ENCODE data around the gene THAP4.

Gene THAP4

GRCh38 chr2:241554610-241555322, 82.2 kb downstream of the THAP4 start:
- Histone ChIP-seq H3K4me2 (ENCODE audit: low read length) (no peak overlapping the region), H3K9ac (ENCODE audit: low read depth, low read length) (no peak overlapping the region), H3K4me1 (ENCODE audit: control insufficient read depth, insufficient read depth, low read length) (peaks cover under 1% of the 10 kb centered on the region), H3K27me3 (ENCODE audit: control insufficient read depth, insufficient read depth, low read length) (no peaks in the 10 kb centered on the region), H3K4me3 (ENCODE audit: low read length) (no peak overlapping the region), H3K36me3 (ENCODE audit: insufficient read depth, low read length) (no peaks in the 10 kb centered on the region), H3K9me3 (replicated peaks; ENCODE audit: low read length) (no peaks in the 10 kb centered on the region)

DNA sequence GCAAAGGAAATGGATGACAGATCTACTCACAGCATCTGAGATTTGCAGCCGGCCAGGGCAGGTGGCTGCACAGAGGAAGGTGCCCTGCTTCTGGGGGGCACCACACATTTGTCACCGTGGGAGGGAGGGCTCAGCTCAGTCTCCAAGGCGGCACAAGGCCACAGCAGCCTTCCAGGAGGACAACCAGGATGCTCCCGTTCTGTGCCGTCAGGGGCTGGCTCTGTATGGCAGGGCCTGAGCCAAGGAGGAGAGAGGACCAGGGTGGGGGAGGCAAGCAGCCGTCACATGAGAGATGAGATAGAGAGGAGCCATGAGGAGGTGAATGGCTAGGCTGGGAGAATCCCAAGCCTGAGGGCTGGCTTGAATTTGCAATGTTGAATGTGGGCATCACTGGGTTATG, 83.0 kb downstream of the THAP4 start:
- Histone ChIP-seq H3K4me3 (ENCODE audit: low read length) (no peak overlapping the region), H3K9ac (ENCODE audit: low read depth, low read length) (no peak overlapping the region), H3K27me3 (ENCODE audit: control insufficient read depth, insufficient read depth, low read length) (no peaks in the 10 kb centered on the region), H3K36me3 (ENCODE audit: insufficient read depth, low read length) (no peaks in the 10 kb centered on the region), H3K4me2 (ENCODE audit: low read length) (no peak overlapping the region), H3K4me1 (ENCODE audit: control insufficient read depth, insufficient read depth, low read length) (no peaks in the 10 kb centered on the region), H3K9me3 (replicated peaks; ENCODE audit: low read length) (no peaks in the 10 kb centered on the region)

GRCh38 chr2:241553512-241553830, 83.5 kb downstream of the THAP4 start:
- no peak overlapping the region for H3K4me3 ChIP-seq (ENCODE audit: low read length)
- H3K36me3 ChIP-seq (ENCODE audit: insufficient read depth, low read length), result no peaks in the 10 kb centered on the region
- no peaks in the 10 kb centered on the region for H3K4me1 ChIP-seq (ENCODE audit: control insufficient read depth, insufficient read depth, low read length)
- H3K9ac ChIP-seq (ENCODE audit: low read depth, low read length), result no peak overlapping the region
- no peaks in the 10 kb centered on the region for H3K9me3 ChIP-seq (replicated peaks; ENCODE audit: low read length)
- H3K4me2 ChIP-seq (ENCODE audit: low read length), result no peak overlapping the region
- no peaks in the 10 kb centered on the region for H3K27me3 ChIP-seq (ENCODE audit: control insufficient read depth, insufficient read depth, low read length)

DNA sequence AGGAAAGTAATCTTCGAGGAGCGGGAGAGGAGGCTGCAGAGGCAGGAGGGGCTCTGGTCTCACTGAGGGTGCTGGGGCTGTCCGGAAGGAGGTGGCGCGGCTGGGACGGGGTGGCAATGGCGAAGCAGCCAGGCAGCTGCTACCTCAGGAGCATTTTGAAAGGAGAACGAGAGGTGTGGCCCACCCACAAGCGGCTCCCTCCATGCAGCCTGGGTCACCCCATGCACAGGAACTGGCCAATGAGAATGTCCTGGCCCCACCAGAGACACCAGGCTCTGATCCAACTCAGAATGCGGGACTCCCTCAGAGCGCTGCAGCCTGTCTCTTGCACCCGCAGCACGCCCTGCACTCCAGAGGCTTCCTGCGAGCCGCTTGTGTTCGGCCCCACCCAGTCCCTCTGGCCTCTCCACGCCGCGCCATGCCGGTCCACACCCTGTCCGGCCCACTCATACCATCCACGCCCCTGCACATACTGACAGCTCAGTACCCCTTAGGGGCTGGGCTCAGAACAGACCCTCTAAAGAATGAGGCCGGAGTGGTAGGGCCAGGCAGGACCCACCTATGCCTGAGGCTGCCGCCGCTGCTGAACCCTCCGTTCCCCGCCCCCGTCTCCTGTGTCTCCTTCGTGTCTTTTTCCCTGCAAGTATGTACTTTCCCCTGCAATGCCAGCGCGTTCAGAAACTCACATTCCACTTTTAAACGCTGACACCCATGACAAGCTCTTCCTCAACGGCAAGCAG, 84.8 kb downstream of the THAP4 start:
- Histone ChIP-seq H3K9me3 (replicated peaks; ENCODE audit: low read length) (no peaks in the 10 kb centered on the region), H3K9ac (ENCODE audit: low read depth, low read length) (no peak overlapping the region), H3K4me1 (ENCODE audit: control insufficient read depth, insufficient read depth, low read length) (peaks cover 11% of the 10 kb centered on the region), H3K36me3 (ENCODE audit: insufficient read depth, low read length) (no peaks in the 10 kb centered on the region), H3K27me3 (ENCODE audit: control insufficient read depth, insufficient read depth, low read length) (no peaks in the 10 kb centered on the region), H3K4me3 (ENCODE audit: low read length) (no peak overlapping the region), H3K4me2 (ENCODE audit: low read length) (no peak overlapping the region)

- Histone ChIP-seq H3K9me3 (replicated peaks; ENCODE audit: low read length) (no peaks in the 10 kb centered on the region), H3K4me2 (ENCODE audit: low read length) (no peak overlapping the region), H3K4me3 (ENCODE audit: low read length) (no peak overlapping the region), H3K36me3 (ENCODE audit: insufficient read depth, low read length) (no peaks in the 10 kb centered on the region), H3K9ac (ENCODE audit: low read depth, low read length) (no peak overlapping the region), H3K4me1 (ENCODE audit: control insufficient read depth, insufficient read depth, low read length) (peaks cover 16% of the 10 kb centered on the region), H3K27me3 (ENCODE audit: control insufficient read depth, insufficient read depth, low read length) (no peaks in the 10 kb centered on the region)
Measured at GRCh38 chr2:241551599-241551997, 85.4 kb downstream of the THAP4 start.

- H3K4me1 ChIP-seq (ENCODE audit: control insufficient read depth, insufficient read depth, low read length), result peaks cover 23% of the 10 kb centered on the region
- no peak overlapping the region for H3K4me2 ChIP-seq (ENCODE audit: low read length)
- no peaks in the 10 kb centered on the region for H3K27me3 ChIP-seq (ENCODE audit: control insufficient read depth, insufficient read depth, low read length)
- H3K36me3 ChIP-seq (ENCODE audit: insufficient read depth, low read length), result no peaks in the 10 kb centered on the region
- no peak overlapping the region for H3K4me3 ChIP-seq (ENCODE audit: low read length)
- no peak overlapping the region for H3K9ac ChIP-seq (ENCODE audit: low read depth, low read length)
- H3K9me3 ChIP-seq (replicated peaks; ENCODE audit: low read length), result no peaks in the 10 kb centered on the region
Measured at GRCh38 chr2:241550616-241551580, 86.1 kb downstream of the THAP4 start.

GRCh38 chr2:241548451-241548835, 88.5 kb downstream of the THAP4 start:
- Histone ChIP-seq H3K9ac (ENCODE audit: low read depth, low read length) (no peak overlapping the region), H3K4me1 (ENCODE audit: control insufficient read depth, insufficient read depth, low read length) (peaks cover 35% of the 10 kb centered on the region), H3K4me2 (ENCODE audit: low read length) (no peak overlapping the region), H3K9me3 (replicated peaks; ENCODE audit: low read length) (no peaks in the 10 kb centered on the region), H3K27me3 (ENCODE audit: control insufficient read depth, insufficient read depth, low read length) (no peaks in the 10 kb centered on the region), H3K4me3 (ENCODE audit: low read length) (no peak overlapping the region), H3K36me3 (ENCODE audit: insufficient read depth, low read length) (no peaks in the 10 kb centered on the region)

GRCh38 chr2:241547781-241548450, 89.0 kb downstream of the THAP4 start:
- Histone ChIP-seq H3K9ac (ENCODE audit: low read depth, low read length) (peak overlapping the region; percentile 59), H3K4me1 (ENCODE audit: control insufficient read depth, insufficient read depth, low read length) (peaks cover 35% of the 10 kb centered on the region), H3K9me3 (replicated peaks; ENCODE audit: low read length) (no peaks in the 10 kb centered on the region)

GRCh38 chr2:241546771-241547498, 90.0 kb downstream of the THAP4 start:
- H3K4me3 ChIP-seq (ENCODE audit: low read length), result peak overlapping the region; percentile 62
- no peaks in the 10 kb centered on the region for H3K27me3 ChIP-seq (ENCODE audit: control insufficient read depth, insufficient read depth, low read length)
- no peaks in the 10 kb centered on the region for H3K36me3 ChIP-seq (ENCODE audit: insufficient read depth, low read length)
- no peaks in the 10 kb centered on the region for H3K9me3 ChIP-seq (replicated peaks; ENCODE audit: low read length)
- peak overlapping the region; percentile 71 for H3K9ac ChIP-seq (ENCODE audit: low read depth, low read length)
- H3K4me1 ChIP-seq (ENCODE audit: control insufficient read depth, insufficient read depth, low read length), result peaks cover 40% of the 10 kb centered on the region
- peak overlapping the region; percentile 72 for H3K4me2 ChIP-seq (ENCODE audit: low read length)

More at GRCh38 chr2:241547781-241548450, 89.0 kb downstream of the THAP4 start:
- H3K36me3 ChIP-seq (ENCODE audit: insufficient read depth, low read length), result no peaks in the 10 kb centered on the region
- H3K4me3 ChIP-seq (ENCODE audit: low read length), result peak overlapping the region; percentile 19
- H3K27me3 ChIP-seq (ENCODE audit: control insufficient read depth, insufficient read depth, low read length), result no peaks in the 10 kb centered on the region
- H3K4me2 ChIP-seq (ENCODE audit: low read length), result peak overlapping the region; percentile 72

DNA sequence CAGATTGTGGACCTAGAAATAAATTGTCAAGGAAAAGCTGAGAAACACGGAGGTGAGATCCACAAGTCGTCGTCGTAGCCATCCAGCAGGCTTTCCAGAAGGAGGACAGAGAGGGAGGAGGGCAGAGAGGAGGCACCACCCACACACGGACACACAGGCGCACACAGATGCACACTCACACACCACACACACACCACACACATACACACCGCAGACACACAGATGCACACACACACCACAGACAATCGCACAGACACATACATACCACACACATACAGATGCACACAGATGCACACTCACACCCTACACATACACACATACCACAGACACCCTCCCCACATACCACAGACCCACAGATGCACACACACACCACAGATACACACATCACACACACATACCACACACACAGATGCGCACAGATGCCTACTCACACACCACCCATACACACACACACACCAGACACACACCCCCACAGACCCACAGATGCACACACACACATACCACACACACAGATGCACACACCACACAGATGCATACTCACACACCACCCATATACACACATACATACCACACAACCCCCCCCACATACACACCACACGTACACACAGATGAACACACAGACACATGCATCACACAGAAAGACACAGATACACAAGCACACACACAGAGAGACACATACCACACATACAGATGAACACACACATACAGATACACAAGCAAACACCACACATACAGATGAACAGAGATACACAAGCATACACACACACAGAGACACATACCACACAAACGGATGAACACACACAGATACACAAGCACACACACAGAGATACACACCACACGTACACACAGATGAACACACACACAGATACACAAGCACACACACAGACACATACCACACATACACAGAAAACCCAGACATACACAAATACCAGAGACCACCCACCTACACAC, 91.2 kb downstream of the THAP4 start:
- H3K27me3 ChIP-seq (ENCODE audit: control insufficient read depth, insufficient read depth, low read length), result peaks cover 6% of the 10 kb centered on the region
- peak overlapping the region; percentile 71 for H3K9ac ChIP-seq (ENCODE audit: low read depth, low read length)
- peak overlapping the region; percentile 62 for H3K4me3 ChIP-seq (ENCODE audit: low read length)
- H3K4me2 ChIP-seq (ENCODE audit: low read length), result peak overlapping the region; percentile 72
- H3K9me3 ChIP-seq (replicated peaks; ENCODE audit: low read length), result no peaks in the 10 kb centered on the region
- no peaks in the 10 kb centered on the region for H3K36me3 ChIP-seq (ENCODE audit: insufficient read depth, low read length)
- peaks cover 49% of the 10 kb centered on the region for H3K4me1 ChIP-seq (ENCODE audit: control insufficient read depth, insufficient read depth, low read length)
